ENCODE measurements around the gene MRTFA.

- TF ChIP-seq CTCF (IDR thresholded peaks at IDR 0.05) = no peak
- no peak for TF ChIP-seq POLR2A (IDR thresholded peaks at IDR 0.05)
Measured at GRCh38 chr22:40432625-40433024, 203.9 kb downstream of the MRTFA start.

All from prostate gland (tissue), 2 donors.